H7 (cell line): ENCODE measurements around the gene ABCC10. TPM values are rescaled to one million over a fixed set of nuclear protein-coding genes. Genes with fewer than 3 reads are reported as not detected.

Source experiments
- DNase-seq: peaks from one replicate; pipeline ENCODE4 v3.0.0; 2012
- H3K27me3 ChIP-seq: 2 replicates; pipeline ENCODE4 v1.6.0; 2011; ENCODE audit warnings: mild to moderate bottlenecking, low read length; ENCODE audit not compliant: control insufficient read depth, insufficient read depth
- H3K36me3 ChIP-seq: replicated peaks from 2 replicates; pipeline ENCODE4 v1.5.1; 2011; ENCODE audit warnings: low read length; ENCODE audit not compliant: control insufficient read depth, insufficient read depth
- H3K4me3 ChIP-seq: 2 replicates; pipeline ENCODE4 v1.5.1; 2011; ENCODE audit warnings: low read depth, mild to moderate bottlenecking, control low read depth, low read length, moderate library complexity; ENCODE audit not compliant: insufficient read depth
- total RNA-seq: library from RNA; depleted of rRNA; stranded (reverse); fragments of >200 nt; shearing (Covaris generic); gene quantifications from 2 replicates; pipeline ENCODE4 v1.2.3, GENCODE V29; 2014

The ABCC10 gene
- total RNA-seq, 1 experiment from 2014 or later = 18.4 TPM

GRCh38 chr6:43481075-43481474 lies 53.7 kb downstream of the ABCC10 start:
- H3K36me3 ChIP-seq = peaks cover 1% of the 10 kb centered on the region; the same call in 1 of the 2 replicates
- H3K4me3 ChIP-seq = no peak overlapping the region
- DNase-seq = no peak
- no peaks in the 10 kb centered on the region for H3K27me3 ChIP-seq

- H3K27me3 ChIP-seq = no peaks in the 10 kb centered on the region
- peaks cover 1% of the 10 kb centered on the region; the same call in 1 of the 2 replicates for H3K36me3 ChIP-seq
- H3K4me3 ChIP-seq = no peak overlapping the region
- DNase-seq = no peak
Observed at GRCh38 chr6:43481591-43482236, 54.4 kb downstream of the ABCC10 start.

GRCh38 chr6:43488667-43489276 lies 61.4 kb downstream of the ABCC10 start:
- Histone ChIP-seq H3K36me3 (peaks cover 4% of the 10 kb centered on the region), H3K27me3 (no peaks in the 10 kb centered on the region), H3K4me3 (no peak overlapping the region)
- DNase-seq = peak; percentile 40

GRCh38 chr6:43489277-43490072 lies 62.1 kb downstream of the ABCC10 start:
- H3K27me3 ChIP-seq = no peaks in the 10 kb centered on the region
- peaks cover 4% of the 10 kb centered on the region for H3K36me3 ChIP-seq
- peak; percentile 35 for DNase-seq
- no peak overlapping the region for H3K4me3 ChIP-seq

GRCh38 chr6:43490523-43490939 lies 63.2 kb downstream of the ABCC10 start:
- Histone ChIP-seq H3K36me3 (peaks cover 4% of the 10 kb centered on the region), H3K27me3 (no peaks in the 10 kb centered on the region), H3K4me3 (no peak overlapping the region)
- peak; percentile 26 for DNase-seq

GRCh38 chr6:43491750-43492661 lies 64.7 kb downstream of the ABCC10 start:
- no peaks in the 10 kb centered on the region for H3K27me3 ChIP-seq
- H3K4me3 ChIP-seq = no peak overlapping the region
- peaks cover 4% of the 10 kb centered on the region for H3K36me3 ChIP-seq
- peak; percentile 31 for DNase-seq

- peak; percentile 76 for DNase-seq
- Histone ChIP-seq H3K4me3 (no peak overlapping the region), H3K36me3 (peaks cover 4% of the 10 kb centered on the region), H3K27me3 (no peaks in the 10 kb centered on the region)
Observed at GRCh38 chr6:43492673-43493072, 65.3 kb downstream of the ABCC10 start.

GRCh38 chr6:43493230-43493629 lies 65.9 kb downstream of the ABCC10 start:
- Histone ChIP-seq H3K36me3 (peaks cover 5% of the 10 kb centered on the region), H3K4me3 (no peak overlapping the region), H3K27me3 (no peaks in the 10 kb centered on the region)
- DNase-seq = peak; percentile 30

GRCh38 chr6:43493833-43494232 lies 66.5 kb downstream of the ABCC10 start:
- Histone ChIP-seq H3K36me3 (peaks cover 8% of the 10 kb centered on the region), H3K4me3 (no peak overlapping the region), H3K27me3 (no peaks in the 10 kb centered on the region)
- DNase-seq = no peak

GRCh38 chr6:43494321-43494720 lies 67.0 kb downstream of the ABCC10 start:
- peak; percentile 18 for DNase-seq
- Histone ChIP-seq H3K4me3 (no peak overlapping the region), H3K27me3 (no peaks in the 10 kb centered on the region), H3K36me3 (peaks cover 13% of the 10 kb centered on the region)

- Histone ChIP-seq H3K27me3 (no peaks in the 10 kb centered on the region), H3K36me3 (peaks cover 12% of the 10 kb centered on the region), H3K4me3 (no peak overlapping the region)
- peak; percentile 10 for DNase-seq
Observed at GRCh38 chr6:43494766-43495165, 67.4 kb downstream of the ABCC10 start.

- Histone ChIP-seq H3K4me3 (no peak overlapping the region), H3K27me3 (no peaks in the 10 kb centered on the region), H3K36me3 (peaks cover 19% of the 10 kb centered on the region)
- peak; percentile 53 for DNase-seq
Observed at GRCh38 chr6:43495409-43495941, 68.1 kb downstream of the ABCC10 start.

GRCh38 chr6:43496370-43497128 lies 69.2 kb downstream of the ABCC10 start:
- Histone ChIP-seq H3K4me3 (no peak overlapping the region), H3K27me3 (no peaks in the 10 kb centered on the region), H3K36me3 (peaks cover 26% of the 10 kb centered on the region)
- DNase-seq = peak; percentile 92
